ENCODE results near the gene PRKD1. TPM values are rescaled to one million over a fixed set of nuclear protein-coding genes. Genes with fewer than 3 reads are reported as not detected.

Gene PRKD1
- total RNA-seq, 1 experiment from 2014 or later = 9.7 TPM

DNA sequence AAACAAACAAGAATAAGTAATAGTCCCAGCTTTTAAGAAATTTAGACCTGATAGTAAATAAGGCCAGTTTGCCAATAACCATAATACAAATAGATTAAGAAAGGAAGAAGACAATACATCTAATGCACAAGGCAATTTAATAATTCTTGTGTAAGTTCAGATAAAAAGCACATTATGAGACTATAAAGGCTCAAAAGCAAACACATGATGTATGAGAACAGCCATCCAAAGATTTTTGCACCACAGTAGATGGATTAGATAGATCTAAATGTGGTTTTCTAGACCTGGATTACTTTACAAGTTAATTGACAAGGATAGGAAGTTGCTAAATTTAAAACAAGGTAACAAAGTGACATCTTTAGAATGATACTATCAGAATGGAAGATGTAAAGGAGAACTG is 125.4 kb downstream of the PRKD1 start:
- CTCF ChIA-PET = interaction anchor here (0.6 kb wide), 1 partner anchor 894 kb away, joined by 3 read pairs; no protein-coding TSS in a partner anchor
- TF ChIP-seq, protein P1, sequence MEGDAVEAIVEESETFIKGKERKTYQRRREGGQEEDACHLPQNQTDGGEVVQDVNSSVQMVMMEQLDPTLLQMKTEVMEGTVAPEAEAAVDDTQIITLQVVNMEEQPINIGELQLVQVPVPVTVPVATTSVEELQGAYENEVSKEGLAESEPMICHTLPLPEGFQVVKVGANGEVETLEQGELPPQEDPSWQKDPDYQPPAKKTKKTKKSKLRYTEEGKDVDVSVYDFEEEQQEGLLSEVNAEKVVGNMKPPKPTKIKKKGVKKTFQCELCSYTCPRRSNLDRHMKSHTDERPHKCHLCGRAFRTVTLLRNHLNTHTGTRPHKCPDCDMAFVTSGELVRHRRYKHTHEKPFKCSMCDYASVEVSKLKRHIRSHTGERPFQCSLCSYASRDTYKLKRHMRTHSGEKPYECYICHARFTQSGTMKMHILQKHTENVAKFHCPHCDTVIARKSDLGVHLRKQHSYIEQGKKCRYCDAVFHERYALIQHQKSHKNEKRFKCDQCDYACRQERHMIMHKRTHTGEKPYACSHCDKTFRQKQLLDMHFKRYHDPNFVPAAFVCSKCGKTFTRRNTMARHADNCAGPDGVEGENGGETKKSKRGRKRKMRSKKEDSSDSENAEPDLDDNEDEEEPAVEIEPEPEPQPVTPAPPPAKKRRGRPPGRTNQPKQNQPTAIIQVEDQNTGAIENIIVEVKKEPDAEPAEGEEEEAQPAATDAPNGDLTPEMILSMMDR (IDR thresholded peaks at IDR 0.05; ENCODE audit: unreplicated experiment) = no peak
- intact Hi-C loops (cut with micrococcal nuclease; ENCODE audit: unreplicated experiment) = no loop called here
- Mint-ChIP-seq H3K27me3 (ENCODE audit: unreplicated experiment) (no peaks in the 10 kb centered on the region), H3K4me3 (ENCODE audit: low read depth, unreplicated experiment) (no peak overlapping the region), H3K36me3 (ENCODE audit: insufficient read depth, unreplicated experiment) (peaks cover 6% of the 10 kb centered on the region), H3K4me1 (ENCODE audit: low read depth, unreplicated experiment) (peaks cover 18% of the 10 kb centered on the region), H3K27ac (ENCODE audit: unreplicated experiment) (no peak overlapping the region), H3K9me3 (ENCODE audit: low read depth, unreplicated experiment) (no peaks in the 10 kb centered on the region)
- no TSS peak for BruUV-seq (replicated peaks)
- DNase-seq = no peak

DNA sequence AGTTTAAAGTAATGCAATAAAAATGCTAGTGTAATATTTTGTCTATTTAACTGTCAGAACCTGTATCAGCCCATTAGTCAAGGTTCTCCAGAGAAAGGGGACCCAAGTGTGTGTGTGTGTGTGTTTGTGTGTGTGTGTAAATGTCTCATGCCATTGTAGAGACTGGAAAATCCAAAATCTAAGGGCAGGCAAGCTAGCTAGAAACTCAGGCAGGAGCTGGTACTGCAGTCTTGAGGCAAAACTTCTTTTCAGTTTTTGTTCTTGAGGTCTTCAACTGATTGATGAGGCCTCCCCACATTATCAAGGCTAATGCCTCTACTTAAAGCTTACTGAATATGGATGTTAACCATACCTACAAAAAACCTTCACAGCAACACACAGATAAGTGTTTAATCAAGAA is 126.7 kb downstream of the PRKD1 start:
- intact Hi-C loops (cut with micrococcal nuclease; ENCODE audit: unreplicated experiment) = no loop called here
- Mint-ChIP-seq H3K4me3 (ENCODE audit: low read depth, unreplicated experiment) (no peak overlapping the region), H3K9me3 (ENCODE audit: low read depth, unreplicated experiment) (no peaks in the 10 kb centered on the region), H3K27ac (ENCODE audit: unreplicated experiment) (no peak overlapping the region), H3K27me3 (ENCODE audit: unreplicated experiment) (no peaks in the 10 kb centered on the region), H3K4me1 (ENCODE audit: low read depth, unreplicated experiment) (peaks cover 21% of the 10 kb centered on the region), H3K36me3 (ENCODE audit: insufficient read depth, unreplicated experiment) (peaks cover 6% of the 10 kb centered on the region)
- DNase-seq = no peak
- CTCF ChIA-PET = interaction anchor here (0.8 kb wide), 1 partner anchor 161 kb away, joined by 3 read pairs; no protein-coding TSS in a partner anchor
- no TSS peak for BruUV-seq (replicated peaks)
- TF ChIP-seq, protein P1 (IDR thresholded peaks at IDR 0.05; ENCODE audit: unreplicated experiment) = no peak

GRCh38 chr14:29799464-29800095 is 128.1 kb downstream of the PRKD1 start:
- no peaks in the 10 kb centered on the region for H3K9me3 Mint-ChIP-seq (ENCODE audit: low read depth, unreplicated experiment)
- TF ChIP-seq, protein P1 (IDR thresholded peaks at IDR 0.05; ENCODE audit: unreplicated experiment) = no peak
- H3K4me3 Mint-ChIP-seq (ENCODE audit: low read depth, unreplicated experiment) = no peak overlapping the region
- H3K27me3 Mint-ChIP-seq (ENCODE audit: unreplicated experiment) = no peaks in the 10 kb centered on the region
- intact Hi-C loops (cut with micrococcal nuclease; ENCODE audit: unreplicated experiment) = no loop called here
- H3K4me1 Mint-ChIP-seq (ENCODE audit: low read depth, unreplicated experiment) = peaks cover 8% of the 10 kb centered on the region
- CTCF ChIA-PET = no interaction called here
- no peaks in the 10 kb centered on the region for H3K36me3 Mint-ChIP-seq (ENCODE audit: insufficient read depth, unreplicated experiment)
- no peak for DNase-seq
- no TSS peak for BruUV-seq (replicated peaks)
- H3K27ac Mint-ChIP-seq (ENCODE audit: unreplicated experiment) = no peak overlapping the region

GRCh38 chr14:29798811-29799210 is 128.8 kb downstream of the PRKD1 start:
- Mint-ChIP-seq H3K27ac (ENCODE audit: unreplicated experiment) (no peak overlapping the region), H3K4me3 (ENCODE audit: low read depth, unreplicated experiment) (no peak overlapping the region), H3K4me1 (ENCODE audit: low read depth, unreplicated experiment) (peaks cover 8% of the 10 kb centered on the region), H3K36me3 (ENCODE audit: insufficient read depth, unreplicated experiment) (no peaks in the 10 kb centered on the region), H3K9me3 (ENCODE audit: low read depth, unreplicated experiment) (no peaks in the 10 kb centered on the region), H3K27me3 (ENCODE audit: unreplicated experiment) (no peaks in the 10 kb centered on the region)
- intact Hi-C loops (cut with micrococcal nuclease; ENCODE audit: unreplicated experiment) = no loop called here
- TF ChIP-seq, protein P1 (IDR thresholded peaks at IDR 0.05; ENCODE audit: unreplicated experiment) = no peak
- no TSS peak for BruUV-seq (replicated peaks)
- CTCF ChIA-PET = no interaction called here
- no peak for DNase-seq

Data from Calu3 (cell line).